HL-60 (cell line): ENCODE measurements around the gene ROR2.

Experiments used
- POLR2AphosphoS5 ChIP-seq: IDR thresholded peaks from 2 replicates; pipeline ENCODE4 v1.6.1; 2012; ENCODE audit warnings: low read depth
- SPI1 ChIP-seq: IDR thresholded peaks from 2 replicates; pipeline ENCODE4 v1.6.1; 2012; ENCODE audit warnings: low read depth, mild to moderate bottlenecking, borderline replicate concordance
- TF ChIP-seq, protein P1 (sequence below): IDR thresholded peaks from one replicate; pipeline ENCODE4 v1.5.1; 2011; ENCODE audit warnings: low read length, control low read depth, inconsistent platforms; ENCODE audit not compliant: insufficient read depth

DNA sequence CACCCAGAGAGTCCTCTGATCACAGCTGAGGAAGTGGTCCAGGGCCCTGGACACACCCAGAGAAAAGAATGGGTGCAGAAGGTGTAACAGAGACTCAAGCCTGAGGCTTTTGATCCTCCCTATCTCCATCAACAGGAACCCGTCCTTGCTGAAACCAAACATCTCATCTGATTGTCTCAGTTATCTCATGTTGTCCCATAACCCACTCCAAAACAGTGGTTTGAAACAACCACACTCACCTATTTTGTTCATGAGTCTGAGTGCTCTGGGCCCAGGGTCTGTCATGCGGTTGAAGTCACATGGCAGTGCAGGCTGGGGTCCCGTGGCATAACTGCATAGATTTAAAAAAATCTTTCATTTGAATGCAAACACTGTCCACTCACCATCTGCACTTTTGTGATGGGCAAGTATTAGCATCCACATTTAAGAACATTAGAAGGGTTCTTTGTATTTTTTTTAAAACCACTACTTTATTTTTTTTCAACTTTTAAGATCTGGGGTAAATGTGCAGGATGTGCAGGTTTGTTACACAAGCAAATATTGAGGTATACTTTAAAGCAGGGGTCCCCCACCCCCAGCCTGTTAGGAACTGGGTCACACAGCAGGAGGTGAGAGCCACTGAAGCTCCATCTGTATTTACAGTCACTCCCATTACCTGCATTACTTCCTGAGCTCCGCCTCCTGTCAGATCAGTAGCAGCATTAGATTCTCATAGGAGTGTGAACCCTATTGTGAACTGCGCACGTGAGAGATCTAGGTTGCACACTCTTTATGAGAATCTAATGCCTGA, 255.8 kb downstream of the ROR2 start:
- TF ChIP-seq, protein P1, sequence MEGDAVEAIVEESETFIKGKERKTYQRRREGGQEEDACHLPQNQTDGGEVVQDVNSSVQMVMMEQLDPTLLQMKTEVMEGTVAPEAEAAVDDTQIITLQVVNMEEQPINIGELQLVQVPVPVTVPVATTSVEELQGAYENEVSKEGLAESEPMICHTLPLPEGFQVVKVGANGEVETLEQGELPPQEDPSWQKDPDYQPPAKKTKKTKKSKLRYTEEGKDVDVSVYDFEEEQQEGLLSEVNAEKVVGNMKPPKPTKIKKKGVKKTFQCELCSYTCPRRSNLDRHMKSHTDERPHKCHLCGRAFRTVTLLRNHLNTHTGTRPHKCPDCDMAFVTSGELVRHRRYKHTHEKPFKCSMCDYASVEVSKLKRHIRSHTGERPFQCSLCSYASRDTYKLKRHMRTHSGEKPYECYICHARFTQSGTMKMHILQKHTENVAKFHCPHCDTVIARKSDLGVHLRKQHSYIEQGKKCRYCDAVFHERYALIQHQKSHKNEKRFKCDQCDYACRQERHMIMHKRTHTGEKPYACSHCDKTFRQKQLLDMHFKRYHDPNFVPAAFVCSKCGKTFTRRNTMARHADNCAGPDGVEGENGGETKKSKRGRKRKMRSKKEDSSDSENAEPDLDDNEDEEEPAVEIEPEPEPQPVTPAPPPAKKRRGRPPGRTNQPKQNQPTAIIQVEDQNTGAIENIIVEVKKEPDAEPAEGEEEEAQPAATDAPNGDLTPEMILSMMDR, result no peak
- no peak for TF ChIP-seq SPI1
- TF ChIP-seq POLR2AphosphoS5, result no peak
